Thoracic aorta (tissue), 2 donors: ENCODE data around the gene TNN. TPM values are rescaled to one million over a fixed set of nuclear protein-coding genes. Genes with fewer than 3 reads are reported as not detected.

Experiments
- ATAC-seq: fragments of 150-250 bp; one replicate; pipeline ENCODE4 v1.8.0; 2017; ENCODE audit warnings: low read depth; ENCODE audit not compliant: insufficient number of reproducible peaks, low FRiP score
- DNase-seq: peaks from one replicate; pipeline ENCODE4 v3.0.0-alpha.2; 2020; ENCODE audit warnings: low spot score
- H3K27ac ChIP-seq, 2 donors: fragments of 200-600 bp; sonication (generic); 1 replicate in 1 of 2; 2 replicates in 1 of 2; pipeline ENCODE4 v1.5.1; 2016; ENCODE audit warnings: mild to moderate bottlenecking in 2 of 2, moderate library complexity in 2 of 2
- H3K27me3 ChIP-seq: fragments of 200-600 bp; sonication (generic); replicated peaks from 2 replicates; pipeline ENCODE4 v1.6.0; 2016; ENCODE audit warnings: mild to moderate bottlenecking; ENCODE audit not compliant: insufficient read depth
- H3K36me3 ChIP-seq: fragments of 200-600 bp; sonication (generic); one replicate; pipeline ENCODE4 v1.5.1; 2016
- H3K4me1 ChIP-seq, 2 donors: fragments of 200-600 bp; sonication (generic); 1 replicate in 1 of 2; 2 replicates in 1 of 2; pipeline versions ENCODE4 v1.5.1 to v1.6.0; 2016; ENCODE audit warnings: low read depth in 2 of 2, mild to moderate bottlenecking in 1 of 2; ENCODE audit not compliant: control insufficient read depth in 1 of 2
- H3K4me3 ChIP-seq: fragments of 200-600 bp; sonication (generic); 2 replicates; pipeline ENCODE4 v1.5.1; 2016; ENCODE audit warnings: mild to moderate bottlenecking
- H3K9me3 ChIP-seq: fragments of 200-600 bp; sonication (generic); 2 replicates; pipeline ENCODE4 v1.5.1; 2016
- total RNA-seq, 2 donors: library from RNA; depleted of rRNA; stranded (reverse); fragments of >200 nt; gene quantifications; one replicate each; pipeline versions ENCODE4 v1.1.0 to v1.2.3, GENCODE V29; 2016
- TF ChIP-seq, protein P1 (sequence below): fragments of 200-600 bp; sonication (generic); IDR thresholded peaks from one replicate; pipeline ENCODE4 v1.5.1; 2019; ENCODE audit warnings: antibody characterized with exemption

Gene TNN
- total RNA-seq, 2 donors from 2014 or later: not detected

DNA sequence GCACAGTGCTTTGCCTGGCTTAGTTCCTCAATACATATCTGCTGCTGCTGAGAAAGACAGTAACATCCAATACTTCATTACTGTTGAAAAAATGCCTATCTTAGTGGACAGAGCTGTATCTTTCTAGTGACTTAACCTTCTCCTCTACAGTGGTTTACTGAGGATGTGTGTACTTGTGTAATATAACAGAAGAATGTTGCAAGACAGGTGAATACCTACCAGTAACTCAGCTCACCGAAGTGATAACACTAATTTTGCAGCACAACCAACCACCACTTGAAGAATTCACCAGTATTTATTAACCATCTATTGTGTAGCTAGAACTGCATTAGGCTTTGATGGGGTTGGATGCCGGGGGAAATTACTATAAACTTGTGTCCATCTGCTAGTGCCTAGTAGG is 16.6 kb upstream of the TNN start:
- H3K4me1 ChIP-seq: no peaks in the 10 kb centered on the region
- H3K4me3 ChIP-seq: no peak overlapping the region
- no peaks in the 10 kb centered on the region for H3K9me3 ChIP-seq
- no peak for DNase-seq
- TF ChIP-seq, protein P1, sequence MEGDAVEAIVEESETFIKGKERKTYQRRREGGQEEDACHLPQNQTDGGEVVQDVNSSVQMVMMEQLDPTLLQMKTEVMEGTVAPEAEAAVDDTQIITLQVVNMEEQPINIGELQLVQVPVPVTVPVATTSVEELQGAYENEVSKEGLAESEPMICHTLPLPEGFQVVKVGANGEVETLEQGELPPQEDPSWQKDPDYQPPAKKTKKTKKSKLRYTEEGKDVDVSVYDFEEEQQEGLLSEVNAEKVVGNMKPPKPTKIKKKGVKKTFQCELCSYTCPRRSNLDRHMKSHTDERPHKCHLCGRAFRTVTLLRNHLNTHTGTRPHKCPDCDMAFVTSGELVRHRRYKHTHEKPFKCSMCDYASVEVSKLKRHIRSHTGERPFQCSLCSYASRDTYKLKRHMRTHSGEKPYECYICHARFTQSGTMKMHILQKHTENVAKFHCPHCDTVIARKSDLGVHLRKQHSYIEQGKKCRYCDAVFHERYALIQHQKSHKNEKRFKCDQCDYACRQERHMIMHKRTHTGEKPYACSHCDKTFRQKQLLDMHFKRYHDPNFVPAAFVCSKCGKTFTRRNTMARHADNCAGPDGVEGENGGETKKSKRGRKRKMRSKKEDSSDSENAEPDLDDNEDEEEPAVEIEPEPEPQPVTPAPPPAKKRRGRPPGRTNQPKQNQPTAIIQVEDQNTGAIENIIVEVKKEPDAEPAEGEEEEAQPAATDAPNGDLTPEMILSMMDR: no peak
- no peak overlapping the region for H3K27ac ChIP-seq
- no peaks in the 10 kb centered on the region for H3K27me3 ChIP-seq
- no peaks in the 10 kb centered on the region for H3K36me3 ChIP-seq
- no peak for ATAC-seq

DNA sequence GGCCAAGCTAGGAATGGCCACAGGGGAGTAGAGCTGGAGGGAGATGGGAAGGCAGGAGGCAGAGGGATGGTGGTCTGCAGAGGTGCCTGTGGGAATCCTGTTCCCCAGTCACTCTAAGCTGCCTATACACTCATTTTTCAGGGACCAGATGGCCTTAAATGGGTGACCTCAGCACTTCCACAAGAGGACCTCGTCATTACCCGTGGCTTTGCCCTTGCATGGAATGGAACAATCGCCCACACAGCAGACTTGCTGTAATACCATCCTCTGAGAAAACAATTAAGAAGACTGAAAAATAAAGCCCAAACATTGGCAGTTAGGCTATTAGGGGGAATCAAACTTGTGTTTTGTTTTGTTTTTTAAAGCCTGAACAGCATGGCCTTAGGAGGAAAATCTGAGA is 12.9 kb upstream of the TNN start:
- Histone ChIP-seq H3K4me1 (no peaks in the 10 kb centered on the region), H3K4me3 (no peak overlapping the region)
- no peak for ATAC-seq

DNA sequence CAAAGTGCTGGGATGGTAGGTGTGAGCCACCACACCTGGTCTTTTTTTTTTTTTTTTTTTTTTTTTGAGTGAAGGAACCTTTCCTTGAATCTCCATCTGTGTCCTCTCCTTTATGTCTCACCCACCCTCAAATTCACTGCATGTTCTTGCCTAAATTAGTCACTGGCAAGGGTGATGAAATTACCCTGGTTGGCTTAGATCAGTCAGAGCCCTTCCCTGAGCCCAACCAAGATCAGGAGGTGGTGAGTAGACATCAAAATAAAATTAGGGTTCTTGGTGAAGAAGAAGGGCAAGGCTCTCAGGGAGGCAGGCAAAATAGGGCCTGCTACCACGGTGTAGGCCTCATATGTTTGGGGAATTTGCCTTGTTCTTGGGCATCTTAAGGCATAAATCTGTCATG is 5.3 kb upstream of the TNN start:
- DNase-seq (no peak), ATAC-seq (no peak)
- no peak overlapping the region for H3K4me3 ChIP-seq
- H3K9me3 ChIP-seq: no peaks in the 10 kb centered on the region
- H3K36me3 ChIP-seq: no peaks in the 10 kb centered on the region
- TF ChIP-seq, protein P1: no peak
- H3K27ac ChIP-seq: no peak overlapping the region
- no peaks in the 10 kb centered on the region for H3K27me3 ChIP-seq
- H3K4me1 ChIP-seq: no peaks in the 10 kb centered on the region

More for the DNA sequence above, 12.9 kb upstream of the TNN start:
- TF ChIP-seq, protein P1: no peak
- Histone ChIP-seq H3K27me3 (no peaks in the 10 kb centered on the region), H3K27ac (no peak overlapping the region), H3K9me3 (no peaks in the 10 kb centered on the region), H3K36me3 (no peaks in the 10 kb centered on the region)
- no peak for DNase-seq

DNA sequence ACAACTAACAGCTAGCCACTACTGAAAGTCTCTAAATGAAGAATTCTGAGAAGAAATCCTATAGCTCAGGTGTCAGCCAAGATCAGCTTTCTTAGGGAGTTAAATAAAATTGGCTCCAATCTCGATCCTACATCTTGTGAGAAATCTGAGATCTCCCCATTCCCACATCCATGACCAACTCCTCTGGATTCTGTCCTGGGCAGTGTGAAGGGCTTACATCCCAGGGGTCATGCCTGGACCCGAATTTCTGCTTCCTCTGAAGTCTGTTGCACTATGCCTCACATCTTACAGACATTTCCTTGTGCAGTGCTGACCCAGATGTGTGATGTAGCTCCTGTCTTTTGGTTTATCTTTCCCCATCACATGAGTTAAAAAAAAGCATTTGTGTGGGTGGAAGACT is 4.8 kb upstream of the TNN start:
- H3K4me1 ChIP-seq: no peaks in the 10 kb centered on the region
- DNase-seq (no peak), ATAC-seq (no peak)
- TF ChIP-seq, protein P1: no peak
- no peak overlapping the region for H3K27ac ChIP-seq
- H3K4me3 ChIP-seq: no peak overlapping the region
- H3K36me3 ChIP-seq: no peaks in the 10 kb centered on the region
- no peaks in the 10 kb centered on the region for H3K9me3 ChIP-seq
- no peaks in the 10 kb centered on the region for H3K27me3 ChIP-seq

DNA sequence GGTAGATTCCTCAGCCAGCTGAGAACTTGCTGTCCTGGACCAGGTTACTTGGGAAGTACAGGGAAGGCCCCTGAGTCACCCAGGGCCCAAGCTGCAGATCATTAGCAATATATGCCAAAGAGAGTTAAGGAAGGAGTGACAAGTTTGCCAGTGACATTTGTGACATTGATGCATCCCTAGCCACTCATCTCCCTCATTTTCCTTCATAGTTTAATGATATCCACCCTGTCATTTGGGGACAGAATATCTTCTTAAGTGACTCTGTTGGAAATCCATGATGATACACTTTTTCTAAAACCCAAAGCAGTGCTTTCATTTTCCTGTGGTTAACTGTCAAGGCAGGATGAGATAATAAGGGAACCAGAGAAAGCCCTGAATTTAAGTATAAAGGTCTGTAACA is 3.2 kb downstream of the TNN start:
- TF ChIP-seq, protein P1: no peak
- H3K27ac ChIP-seq: no peak overlapping the region
- H3K4me1 ChIP-seq: peaks cover 7 to 9% of the 10 kb centered on the region in 2 donors
- ATAC-seq (no peak), DNase-seq (no peak)
- no peaks in the 10 kb centered on the region for H3K36me3 ChIP-seq
- H3K27me3 ChIP-seq: no peaks in the 10 kb centered on the region
- no peak overlapping the region for H3K4me3 ChIP-seq
- H3K9me3 ChIP-seq: no peaks in the 10 kb centered on the region
